Panc1 (cell line): ENCODE measurements around the gene OSTF1. TPM values are rescaled to one million over a fixed set of nuclear protein-coding genes. Genes with fewer than 3 reads are reported as not detected.

ENCODE experiments used
- ATAC-seq: fragments of 200-7000 bp; cut with Tn5 transposase; 2 replicates; pipeline ENCODE4 v1.9.1; 2020; ENCODE audit warnings: mild to moderate bottlenecking, moderate library complexity
- BruUV-seq: library from RNA; stranded (reverse); fragments of 400-500 nt; replicated peaks from 2 replicates; lab custom pipeline; 2021; lab: Mats Ljungman, UMichigan
- CTCF ChIA-PET: fragments of 300-600 bp; sonication (Branson Sonifier 250); formaldehyde crosslinking; loops from one replicate; lab custom pipeline; 2022; ENCODE audit warnings: antibody characterized with exemption; lab: Charles Lee
- POLR2A ChIA-PET: fragments of 300-600 bp; sonication (Branson Sonifier 250); formaldehyde crosslinking; loops from one replicate; lab custom pipeline; 2022; ENCODE audit warnings: antibody characterized with exemption; lab: Charles Lee
- DNase-seq: peaks from one replicate; pipeline ENCODE4 v3.0.0-alpha.2; 2010; ENCODE audit warnings: low read depth, low spot score
- H3K27ac ChIP-seq: 2 replicates; pipeline ENCODE4 v1.5.1; 2011; ENCODE audit warnings: mild to moderate bottlenecking, low read length, inconsistent platforms
- H3K27me3 ChIP-seq: fragments of 200-500 bp; sonication (Bioruptor generic); 2 replicates; pipeline ENCODE4 v1.6.0; 2014; ENCODE audit warnings: low read length, inconsistent platforms; ENCODE audit not compliant: control insufficient read depth, insufficient read depth
- H3K36me3 ChIP-seq: fragments of 200-500 bp; sonication (Bioruptor generic); 2 replicates; pipeline ENCODE4 v1.5.1; 2014; ENCODE audit warnings: inconsistent platforms, mild to moderate bottlenecking, low read length, moderate library complexity; ENCODE audit not compliant: control insufficient read depth, insufficient read depth
- H3K4me1 ChIP-seq: 2 replicates; pipeline ENCODE4 v1.5.1; 2011; ENCODE audit warnings: inconsistent platforms, mild to moderate bottlenecking, low read length, moderate library complexity; ENCODE audit not compliant: control insufficient read depth, insufficient read depth
- H3K4me3 ChIP-seq, 2 experiments: 2 replicates each; pipeline ENCODE4 v1.5.1; 2011 to 2012; ENCODE audit warnings: low read depth in 2 of 2, low read length in 2 of 2, mild to moderate bottlenecking in 2 of 2, inconsistent platforms in 1 of 2, moderate library complexity in 1 of 2
- H3K9me3 ChIP-seq: fragments of 200-500 bp; sonication (Bioruptor generic); 2 replicates; pipeline ENCODE4 v1.5.1; 2014; ENCODE audit warnings: low read depth, mild to moderate bottlenecking, inconsistent platforms, low read length, moderate library complexity; ENCODE audit not compliant: control insufficient read depth, insufficient read depth
- POLR2AphosphoS5 ChIP-seq: IDR thresholded peaks from 2 replicates; pipeline ENCODE4 v1.6.1; 2012; ENCODE audit warnings: mild to moderate bottlenecking, low read depth, low read length, moderate library complexity
- SIN3A ChIP-seq: IDR thresholded peaks from 2 replicates; pipeline ENCODE4 v1.6.1; 2012; ENCODE audit warnings: low read depth, mild to moderate bottlenecking, low read length, moderate library complexity, borderline replicate concordance; ENCODE audit not compliant: insufficient read depth
- TCF7L2 ChIP-seq: IDR thresholded peaks from 2 replicates; pipeline ENCODE4 v1.6.1; 2011; ENCODE audit warnings: mild to moderate bottlenecking, low read depth, low read length, inconsistent platforms
- in situ Hi-C: cut with HindIII; loops from 2 replicates; pipeline ENCODE4 v1.10.0; 2016; ENCODE audit warnings: low sequenced_read_pairs, low pct_unique_long_range_greater_than_20kb
- intact Hi-C: fragments of 100-400 bp; cut with micrococcal nuclease; formaldehyde crosslinking; loops from one replicate; pipeline ENCODE4 v1.10.0; 2022; ENCODE audit not compliant: unreplicated experiment
- total RNA-seq: library from RNA; stranded (reverse); gene quantifications from one replicate; pipeline ENCODE4 v1.2.1, GENCODE V29; 2021; ENCODE audit not compliant: unreplicated experiment
- TF ChIP-seq, protein P1 (sequence below), 2 experiments: IDR thresholded peaks; 2 replicates each; pipeline ENCODE4 v1.6.1; 2011 to 2012; ENCODE audit warnings: low read depth in 2 of 2, control low read depth in 1 of 2, low read length in 1 of 2, mild to moderate bottlenecking in 1 of 2, moderate library complexity in 1 of 2; ENCODE audit not compliant: insufficient read depth in 1 of 2
- TF ChIP-seq, protein P2 (sequence below): fragments of 450-650 bp; IDR thresholded peaks from 2 replicates; pipeline ENCODE4 v1.5.1; 2017; ENCODE audit warnings: mild to moderate bottlenecking

Gene OSTF1
- total RNA-seq, 1 experiment from 2014 or later = 24.6 TPM

DNA sequence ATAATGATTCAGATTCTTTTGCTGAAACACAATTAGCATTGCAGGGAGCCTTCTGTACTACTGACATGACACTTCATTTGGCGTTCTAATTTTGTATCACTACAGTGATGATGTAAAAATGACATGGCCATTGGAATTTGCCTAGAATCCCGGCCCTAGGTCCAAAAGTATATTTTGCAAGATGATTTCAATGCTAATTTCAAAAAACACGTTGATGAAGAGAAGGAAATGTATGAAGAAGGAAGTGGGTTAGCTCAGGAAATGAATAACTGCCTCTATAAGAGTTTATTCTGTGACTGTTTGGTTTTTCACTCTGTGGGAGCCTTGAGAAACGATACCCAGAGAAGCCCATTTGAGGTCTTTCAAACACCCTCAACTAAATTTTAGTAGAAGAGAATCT, 59.3 kb downstream of the OSTF1 start:
- Histone ChIP-seq H3K4me3 (no peak overlapping the region), H3K4me1 (no peaks in the 10 kb centered on the region), H3K9me3 (no peaks in the 10 kb centered on the region), H3K36me3 (no peaks in the 10 kb centered on the region), H3K27me3 (no peaks in the 10 kb centered on the region), H3K27ac (no peak overlapping the region)
- in situ Hi-C loops (no loop called here), intact Hi-C loops (no loop called here)
- POLR2A ChIA-PET = no interaction called here
- TF ChIP-seq SIN3A (no peak), TCF7L2 (no peak), POLR2AphosphoS5 (no peak)
- TF ChIP-seq, protein P1, sequence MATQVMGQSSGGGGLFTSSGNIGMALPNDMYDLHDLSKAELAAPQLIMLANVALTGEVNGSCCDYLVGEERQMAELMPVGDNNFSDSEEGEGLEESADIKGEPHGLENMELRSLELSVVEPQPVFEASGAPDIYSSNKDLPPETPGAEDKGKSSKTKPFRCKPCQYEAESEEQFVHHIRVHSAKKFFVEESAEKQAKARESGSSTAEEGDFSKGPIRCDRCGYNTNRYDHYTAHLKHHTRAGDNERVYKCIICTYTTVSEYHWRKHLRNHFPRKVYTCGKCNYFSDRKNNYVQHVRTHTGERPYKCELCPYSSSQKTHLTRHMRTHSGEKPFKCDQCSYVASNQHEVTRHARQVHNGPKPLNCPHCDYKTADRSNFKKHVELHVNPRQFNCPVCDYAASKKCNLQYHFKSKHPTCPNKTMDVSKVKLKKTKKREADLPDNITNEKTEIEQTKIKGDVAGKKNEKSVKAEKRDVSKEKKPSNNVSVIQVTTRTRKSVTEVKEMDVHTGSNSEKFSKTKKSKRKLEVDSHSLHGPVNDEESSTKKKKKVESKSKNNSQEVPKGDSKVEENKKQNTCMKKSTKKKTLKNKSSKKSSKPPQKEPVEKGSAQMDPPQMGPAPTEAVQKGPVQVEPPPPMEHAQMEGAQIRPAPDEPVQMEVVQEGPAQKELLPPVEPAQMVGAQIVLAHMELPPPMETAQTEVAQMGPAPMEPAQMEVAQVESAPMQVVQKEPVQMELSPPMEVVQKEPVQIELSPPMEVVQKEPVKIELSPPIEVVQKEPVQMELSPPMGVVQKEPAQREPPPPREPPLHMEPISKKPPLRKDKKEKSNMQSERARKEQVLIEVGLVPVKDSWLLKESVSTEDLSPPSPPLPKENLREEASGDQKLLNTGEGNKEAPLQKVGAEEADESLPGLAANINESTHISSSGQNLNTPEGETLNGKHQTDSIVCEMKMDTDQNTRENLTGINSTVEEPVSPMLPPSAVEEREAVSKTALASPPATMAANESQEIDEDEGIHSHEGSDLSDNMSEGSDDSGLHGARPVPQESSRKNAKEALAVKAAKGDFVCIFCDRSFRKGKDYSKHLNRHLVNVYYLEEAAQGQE (IDR thresholded peaks at IDR 0.05; ENCODE audit: insufficient read depth in 1 of 2, low read depth in 2 of 2, low read length in 1 of 2) = no peak
- TF ChIP-seq, protein P2, sequence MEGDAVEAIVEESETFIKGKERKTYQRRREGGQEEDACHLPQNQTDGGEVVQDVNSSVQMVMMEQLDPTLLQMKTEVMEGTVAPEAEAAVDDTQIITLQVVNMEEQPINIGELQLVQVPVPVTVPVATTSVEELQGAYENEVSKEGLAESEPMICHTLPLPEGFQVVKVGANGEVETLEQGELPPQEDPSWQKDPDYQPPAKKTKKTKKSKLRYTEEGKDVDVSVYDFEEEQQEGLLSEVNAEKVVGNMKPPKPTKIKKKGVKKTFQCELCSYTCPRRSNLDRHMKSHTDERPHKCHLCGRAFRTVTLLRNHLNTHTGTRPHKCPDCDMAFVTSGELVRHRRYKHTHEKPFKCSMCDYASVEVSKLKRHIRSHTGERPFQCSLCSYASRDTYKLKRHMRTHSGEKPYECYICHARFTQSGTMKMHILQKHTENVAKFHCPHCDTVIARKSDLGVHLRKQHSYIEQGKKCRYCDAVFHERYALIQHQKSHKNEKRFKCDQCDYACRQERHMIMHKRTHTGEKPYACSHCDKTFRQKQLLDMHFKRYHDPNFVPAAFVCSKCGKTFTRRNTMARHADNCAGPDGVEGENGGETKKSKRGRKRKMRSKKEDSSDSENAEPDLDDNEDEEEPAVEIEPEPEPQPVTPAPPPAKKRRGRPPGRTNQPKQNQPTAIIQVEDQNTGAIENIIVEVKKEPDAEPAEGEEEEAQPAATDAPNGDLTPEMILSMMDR = no peak
- no TSS peak for BruUV-seq
- CTCF ChIA-PET = no interaction called here
- DNase-seq (no peak), ATAC-seq (no peak)

DNA sequence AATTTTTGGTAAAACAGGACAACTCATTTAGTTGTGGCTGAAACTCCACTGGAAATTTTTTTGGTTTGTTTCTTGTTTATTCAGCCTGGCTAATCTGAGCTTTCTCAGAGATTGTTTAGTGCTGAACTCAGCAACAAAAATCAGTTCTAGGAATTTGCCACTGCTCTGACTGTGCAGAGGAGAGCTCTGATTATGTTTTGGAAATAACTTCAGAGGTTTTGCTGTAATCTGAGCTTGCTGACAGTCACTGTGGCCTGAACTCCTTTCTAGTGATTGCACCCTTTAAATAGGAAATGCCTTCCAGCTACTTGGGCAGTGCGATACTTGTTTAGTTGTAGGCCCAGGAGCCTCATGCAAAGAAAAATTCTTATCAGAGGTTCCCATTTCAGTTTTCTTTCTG, 60.2 kb downstream of the OSTF1 start:
- ChIA-PET CTCF (interaction anchor here (0.7 kb wide), 1 partner anchor 194 kb away, joined by 3 read pairs; no protein-coding TSS in a partner anchor), POLR2A (no interaction called here)
- no peaks in the 10 kb centered on the region for H3K4me1 ChIP-seq
- H3K9me3 ChIP-seq = no peaks in the 10 kb centered on the region
- H3K27ac ChIP-seq = no peak overlapping the region
- BruUV-seq = no TSS peak
- H3K27me3 ChIP-seq = no peaks in the 10 kb centered on the region
- intact Hi-C loops = no loop called here
- H3K4me3 ChIP-seq = no peak overlapping the region
- ATAC-seq (no peak), DNase-seq (no peak)
- in situ Hi-C loops = no loop called here
- TF ChIP-seq TCF7L2 = no peak
- TF ChIP-seq, protein P2 = no peak
- TF ChIP-seq, protein P1 (IDR thresholded peaks at IDR 0.05; ENCODE audit: insufficient read depth in 1 of 2, low read depth in 2 of 2, low read length in 1 of 2) = no peak
- no peak for TF ChIP-seq SIN3A
- no peak for TF ChIP-seq POLR2AphosphoS5
- no peaks in the 10 kb centered on the region for H3K36me3 ChIP-seq
